ENCODE measurements around the gene ATXN2L. TPM values are rescaled to one million over a fixed set of nuclear protein-coding genes. Genes with fewer than 3 reads are reported as not detected.
"Not testable (repeated sequence)": the region's sequence is repeated elsewhere in the genome, so short reads cannot be mapped to it uniquely, and the experiment has no call there.

Gene ATXN2L
- total RNA-seq, 2 donors from 2014 or later = 456 to 594 TPM

DNA sequence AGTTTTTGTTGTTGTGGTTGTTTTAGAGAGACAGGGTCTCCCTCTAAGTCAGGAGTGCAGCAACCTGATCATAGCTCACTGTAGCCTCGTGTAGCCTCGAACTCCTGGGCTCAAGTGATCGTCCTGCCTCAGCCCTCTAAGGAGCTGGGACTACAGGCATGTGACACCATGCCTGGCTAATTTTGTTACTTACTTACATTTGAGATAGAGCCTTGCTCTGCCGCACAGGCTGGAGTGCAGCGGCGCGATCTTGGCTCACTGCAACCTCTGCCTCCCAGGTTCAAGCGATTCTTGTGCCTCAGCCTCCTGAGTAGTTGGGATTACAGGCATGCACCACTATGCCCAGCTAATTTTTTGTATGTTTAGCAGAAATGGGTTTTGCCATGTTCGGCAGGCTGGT lies 44.8 kb downstream of the ATXN2L start:
- not testable (repeated sequence) for H3K27ac Mint-ChIP-seq; ATAC-seq (replicated peaks in 1 of 2); H3K4me3 Mint-ChIP-seq; H3K27me3 Mint-ChIP-seq (ENCODE audit: low read depth); H3K9me3 Mint-ChIP-seq; DNase-seq
- peaks cover 23% of the 10 kb centered on the region for H3K4me1 Mint-ChIP-seq (ENCODE audit: low read depth)
- peaks cover 2 to 11% of the 10 kb centered on the region in 2 donors for H3K36me3 Mint-ChIP-seq (ENCODE audit: insufficient read depth in 2 of 2)

DNA sequence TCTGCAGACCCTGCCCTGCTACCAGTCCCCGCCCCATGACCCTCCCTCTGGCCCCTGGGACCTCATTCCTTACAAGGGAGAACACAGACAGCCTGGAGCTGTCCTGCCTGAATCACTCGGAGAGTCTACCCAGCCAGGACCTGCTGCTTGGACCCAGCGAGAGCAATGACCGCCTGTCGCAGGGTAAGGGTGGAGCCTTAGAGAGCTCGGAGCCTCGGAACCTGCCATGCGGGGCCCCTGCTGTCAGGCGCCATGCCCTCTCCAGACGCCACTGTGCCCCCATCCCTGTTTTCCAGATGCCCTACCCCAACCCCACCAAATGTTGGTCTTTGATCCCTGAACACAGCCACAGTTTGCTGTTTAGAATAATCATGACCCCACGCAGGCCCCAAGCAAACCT lies 46.4 kb downstream of the ATXN2L start:
- no peaks in the 10 kb centered on the region for H3K9me3 Mint-ChIP-seq
- no peaks in the 10 kb centered on the region for H3K27me3 Mint-ChIP-seq (ENCODE audit: low read depth)
- no peak overlapping the region for H3K27ac Mint-ChIP-seq
- H3K36me3 Mint-ChIP-seq (ENCODE audit: insufficient read depth in 2 of 2) = peaks cover 0 to 9% of the 10 kb centered on the region in 2 donors
- DNase-seq (no peak), ATAC-seq (replicated peaks in 1 of 2) (no peak)
- peaks cover 15% of the 10 kb centered on the region for H3K4me1 Mint-ChIP-seq (ENCODE audit: low read depth)
- H3K4me3 Mint-ChIP-seq = no peak overlapping the region

DNA sequence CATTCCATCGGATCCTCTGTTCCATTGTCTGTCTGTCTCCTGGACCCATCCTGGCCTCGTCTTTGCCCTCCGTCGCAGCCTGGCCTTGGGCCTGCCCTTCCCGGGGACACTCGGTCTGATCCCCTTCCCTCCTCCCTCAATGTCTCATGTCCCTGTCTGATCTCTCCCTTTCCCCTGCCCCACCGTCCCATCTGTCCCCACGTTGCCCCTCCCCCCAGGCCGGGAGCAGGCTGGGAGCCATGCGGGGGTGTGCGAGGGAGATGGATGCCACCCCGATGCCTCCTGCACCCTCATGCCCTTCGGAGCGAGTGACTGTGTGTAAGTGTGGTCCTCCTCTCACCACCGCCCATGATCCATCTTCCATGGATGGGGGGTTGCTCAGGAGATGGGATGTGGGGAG lies 50.2 kb downstream of the ATXN2L start:
- no peaks in the 10 kb centered on the region for H3K9me3 Mint-ChIP-seq
- no peak overlapping the region for H3K27ac Mint-ChIP-seq
- no peak for ATAC-seq (replicated peaks in 1 of 2)
- H3K4me3 Mint-ChIP-seq = no peak overlapping the region
- DNase-seq = no peak
- peaks cover 0 to 10% of the 10 kb centered on the region in 2 donors for H3K36me3 Mint-ChIP-seq (ENCODE audit: insufficient read depth in 2 of 2)
- peaks cover 4% of the 10 kb centered on the region for H3K4me1 Mint-ChIP-seq (ENCODE audit: low read depth)
- no peaks in the 10 kb centered on the region for H3K27me3 Mint-ChIP-seq (ENCODE audit: low read depth)

DNA sequence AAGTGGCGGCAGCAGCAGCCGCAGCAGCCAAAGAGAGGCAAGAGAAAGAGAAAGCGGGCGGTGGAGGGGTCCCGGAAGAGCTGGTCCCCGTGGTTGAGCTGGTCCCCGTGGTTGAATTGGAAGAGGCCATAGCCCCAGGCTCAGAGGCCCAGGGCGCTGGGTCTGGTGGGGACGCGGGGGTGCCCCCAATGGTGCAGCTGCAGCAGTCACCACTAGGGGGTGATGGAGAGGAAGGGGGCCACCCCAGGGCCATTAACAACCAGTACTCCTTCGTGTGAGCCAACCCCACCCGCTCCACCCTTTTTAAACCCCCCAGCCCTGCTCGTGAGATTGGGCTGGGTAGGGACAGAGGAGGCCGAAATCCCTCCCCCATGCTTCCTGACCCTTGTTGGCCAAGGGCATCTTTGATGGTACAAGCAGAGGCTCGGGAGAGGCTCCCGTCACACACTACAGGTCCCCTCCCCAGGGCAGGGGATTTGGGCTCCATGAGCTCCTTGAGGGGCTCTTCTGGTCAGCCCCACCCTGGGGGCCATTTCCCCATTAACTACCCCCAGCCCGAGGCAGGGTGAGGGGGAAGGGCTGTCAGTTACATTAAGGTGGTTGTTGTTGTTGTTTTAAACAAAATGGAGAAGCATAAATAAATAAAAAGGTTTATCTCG lies 50.9 kb downstream of the ATXN2L start:
- H3K4me1 Mint-ChIP-seq (ENCODE audit: low read depth) = peaks cover 11% of the 10 kb centered on the region
- DNase-seq (peak; percentile 70 to 76), ATAC-seq (replicated peaks in 1 of 2) (peak; percentile 74 to 79)
- peaks cover 0 to 10% of the 10 kb centered on the region in 2 donors for H3K36me3 Mint-ChIP-seq (ENCODE audit: insufficient read depth in 2 of 2)
- H3K27ac Mint-ChIP-seq = no peak overlapping the region
- H3K27me3 Mint-ChIP-seq (ENCODE audit: low read depth) = no peaks in the 10 kb centered on the region
- H3K9me3 Mint-ChIP-seq = no peaks in the 10 kb centered on the region
- H3K4me3 Mint-ChIP-seq = no peak overlapping the region

DNA sequence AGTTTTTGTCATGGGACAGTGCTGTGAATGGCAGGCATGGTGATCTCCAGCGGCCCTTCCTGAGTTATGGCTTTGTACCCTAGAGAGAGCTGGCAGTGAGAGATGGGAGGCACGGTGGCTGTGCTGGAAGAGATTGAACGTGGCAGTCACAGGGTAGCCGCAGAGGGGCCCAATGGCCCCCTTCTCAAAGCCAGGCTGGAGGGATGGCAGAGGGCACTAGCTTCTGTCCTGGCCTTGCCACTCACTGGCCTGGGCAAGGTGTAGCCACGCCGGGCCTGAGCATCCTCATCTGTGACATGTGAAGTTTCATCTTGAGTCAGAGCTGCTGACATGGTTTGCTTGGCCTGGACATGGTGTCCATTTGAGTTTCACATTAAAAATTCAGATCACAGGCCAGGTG lies 51.6 kb downstream of the ATXN2L start:
- Mint-ChIP-seq H3K27me3 (ENCODE audit: low read depth) (no peaks in the 10 kb centered on the region), H3K4me3 (no peak overlapping the region), H3K27ac (no peak overlapping the region), H3K9me3 (no peaks in the 10 kb centered on the region), H3K4me1 (ENCODE audit: low read depth) (peaks cover 18% of the 10 kb centered on the region), H3K36me3 (ENCODE audit: insufficient read depth in 2 of 2) (peaks cover 0 to 10% of the 10 kb centered on the region in 2 donors)
- ATAC-seq (replicated peaks in 1 of 2) = no peak
- DNase-seq = no peak

DNA sequence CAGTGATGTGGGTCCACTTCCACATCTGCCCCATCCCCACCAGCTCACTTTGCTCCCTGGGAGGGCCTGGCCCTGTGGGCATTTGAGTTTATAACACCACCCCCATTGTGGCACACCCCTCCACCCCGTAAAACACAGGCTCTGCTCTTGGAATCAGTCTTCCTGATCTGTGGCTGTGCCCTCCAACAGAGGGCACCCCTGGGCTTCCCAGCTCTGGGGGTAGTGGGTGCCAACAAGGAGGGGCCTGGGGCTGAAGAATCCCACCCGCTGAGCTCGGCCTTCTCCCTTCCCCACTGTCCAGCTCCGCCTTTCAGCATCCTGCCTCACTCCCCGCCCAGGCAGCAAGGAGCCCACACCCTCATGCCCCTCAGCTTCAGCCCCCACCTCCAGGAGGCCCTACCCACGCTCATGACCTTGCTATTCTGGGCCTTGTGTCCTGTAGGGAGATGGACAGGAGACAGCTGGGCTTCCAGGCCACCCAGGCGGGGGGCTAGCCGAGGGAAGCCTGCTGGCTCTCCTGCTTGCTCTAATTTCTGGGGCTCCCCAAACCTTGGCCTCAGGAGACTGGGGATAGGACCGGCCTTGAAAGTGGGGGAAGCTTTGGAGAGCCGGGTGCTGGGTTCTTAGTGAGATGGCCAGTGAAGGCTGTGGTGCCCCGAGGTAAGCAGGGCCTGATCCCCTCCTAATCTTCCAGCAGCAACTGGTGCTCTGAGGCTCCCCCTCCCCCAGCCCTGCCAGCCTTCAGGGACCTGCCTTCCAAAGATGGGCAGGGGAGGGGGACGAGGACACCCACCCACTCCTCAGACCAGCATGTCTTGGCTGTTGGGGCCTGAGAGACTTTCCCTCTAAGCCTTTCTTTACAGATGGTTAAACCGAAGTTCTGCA lies 52.6 kb downstream of the ATXN2L start:
- ATAC-seq (replicated peaks in 1 of 2) (no peak), DNase-seq (no peak)
- H3K9me3 Mint-ChIP-seq = no peaks in the 10 kb centered on the region
- H3K27ac Mint-ChIP-seq = no peak overlapping the region
- H3K27me3 Mint-ChIP-seq (ENCODE audit: low read depth) = no peaks in the 10 kb centered on the region
- H3K36me3 Mint-ChIP-seq (ENCODE audit: insufficient read depth in 2 of 2) = peaks cover 0 to 5% of the 10 kb centered on the region in 2 donors
- peaks cover 20% of the 10 kb centered on the region for H3K4me1 Mint-ChIP-seq (ENCODE audit: low read depth)
- no peak overlapping the region for H3K4me3 Mint-ChIP-seq

DNA sequence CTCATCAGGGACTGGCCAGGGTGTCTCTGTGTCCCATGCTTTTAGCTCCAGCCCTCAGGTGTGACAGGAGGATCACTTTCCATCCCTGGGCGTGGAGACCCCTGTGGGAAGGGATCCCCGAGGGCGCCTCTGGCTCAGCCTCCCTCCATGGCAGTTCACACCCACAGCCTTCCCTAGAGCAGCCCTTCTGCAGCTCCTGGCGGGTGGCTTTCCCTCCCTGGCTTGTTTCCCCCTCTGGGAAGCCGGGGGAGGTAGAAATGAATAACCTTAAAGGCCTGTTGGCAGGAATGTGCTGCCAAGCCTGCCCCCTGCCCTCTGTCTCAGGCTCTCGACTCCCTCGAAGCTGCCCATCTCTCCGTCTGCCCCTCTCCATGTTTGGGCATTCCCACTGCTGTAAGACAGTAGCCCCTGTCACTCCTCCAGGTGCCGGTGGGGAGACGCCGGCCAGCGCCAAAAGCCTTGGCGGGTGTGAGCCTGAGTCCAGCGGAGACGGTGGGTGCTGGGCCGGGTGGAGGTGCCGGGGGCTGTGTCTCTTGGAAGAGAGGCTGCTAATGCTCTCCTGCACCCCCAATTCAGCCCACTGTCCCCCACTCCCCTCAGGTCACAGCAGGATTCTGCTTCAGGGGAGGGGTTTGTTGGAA lies 53.3 kb downstream of the ATXN2L start:
- DNase-seq = no peak
- no peaks in the 10 kb centered on the region for H3K9me3 Mint-ChIP-seq
- peaks cover 2 to 5% of the 10 kb centered on the region in 2 donors for H3K36me3 Mint-ChIP-seq (ENCODE audit: insufficient read depth in 2 of 2)
- H3K27me3 Mint-ChIP-seq (ENCODE audit: low read depth) = peaks cover 7% of the 10 kb centered on the region
- peaks cover 25% of the 10 kb centered on the region for H3K4me1 Mint-ChIP-seq (ENCODE audit: low read depth)
- H3K27ac Mint-ChIP-seq = no peak overlapping the region
- H3K4me3 Mint-ChIP-seq = no peak overlapping the region
- no peak for ATAC-seq (replicated peaks in 1 of 2)

DNA sequence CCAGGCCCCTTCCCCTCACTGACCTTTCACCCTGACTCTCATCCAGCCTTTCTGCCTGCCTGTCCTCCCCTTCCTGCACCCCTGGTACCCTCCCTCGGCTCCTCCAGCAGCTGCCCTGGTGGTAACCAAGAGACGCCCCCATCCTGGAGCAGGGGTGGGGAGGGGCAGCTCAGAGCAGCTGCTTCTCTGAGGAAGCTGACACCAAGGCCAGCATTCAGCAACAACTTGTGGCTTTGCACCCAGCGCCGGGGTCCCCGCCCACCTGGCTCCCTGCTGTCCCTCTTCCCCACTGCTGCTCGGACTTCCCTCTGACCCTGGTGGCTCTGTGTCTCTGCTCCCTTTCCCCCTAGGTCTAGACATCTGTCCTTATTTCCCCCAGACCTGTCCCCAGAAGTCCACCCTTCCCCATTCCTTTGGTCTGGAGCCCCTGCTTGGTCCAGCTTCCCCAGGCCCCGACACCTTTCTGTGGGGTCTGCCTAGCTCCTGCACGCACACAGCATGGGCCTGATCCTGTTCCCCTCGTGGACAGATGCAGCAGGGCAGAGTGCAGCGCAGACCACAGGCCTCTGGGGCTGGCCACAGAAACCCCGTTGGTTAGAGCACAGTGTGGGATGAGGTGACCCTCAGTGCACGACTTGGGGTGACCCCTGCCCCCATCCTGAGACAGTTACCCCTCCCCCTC lies 54.3 kb downstream of the ATXN2L start:
- DNase-seq (no peak), ATAC-seq (replicated peaks in 1 of 2) (no peak)
- Mint-ChIP-seq H3K4me1 (ENCODE audit: low read depth) (peaks cover 29% of the 10 kb centered on the region), H3K36me3 (ENCODE audit: insufficient read depth in 2 of 2) (peaks cover 3 to 5% of the 10 kb centered on the region in 2 donors), H3K9me3 (no peaks in the 10 kb centered on the region), H3K27me3 (ENCODE audit: low read depth) (peaks cover 11% of the 10 kb centered on the region), H3K27ac (no peak overlapping the region), H3K4me3 (no peak overlapping the region)

DNA sequence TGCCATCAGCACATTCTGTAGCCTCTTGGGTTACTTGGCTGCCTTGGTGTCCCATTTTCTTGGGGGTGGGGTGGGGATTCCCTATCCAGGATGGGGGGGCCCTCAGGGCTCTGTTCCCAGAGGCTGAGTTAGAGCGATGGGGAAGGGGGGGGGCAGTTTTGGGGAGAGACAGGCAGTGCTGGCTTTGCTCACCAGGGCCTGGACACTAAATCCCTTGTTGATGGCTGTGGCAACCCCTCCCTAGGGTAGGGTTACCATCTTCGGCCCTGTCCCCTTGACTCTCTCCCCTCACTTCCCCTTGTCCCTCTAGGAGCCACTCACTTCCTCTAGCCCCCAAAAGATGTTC lies 54.8 kb downstream of the ATXN2L start:
- peaks cover 11% of the 10 kb centered on the region for H3K27me3 Mint-ChIP-seq (ENCODE audit: low read depth)
- peak overlapping the region in 1 of 2 donors; percentile 53 for H3K4me3 Mint-ChIP-seq
- ATAC-seq (replicated peaks in 1 of 2) (no peak), DNase-seq (no peak)
- no peaks in the 10 kb centered on the region for H3K9me3 Mint-ChIP-seq
- no peak overlapping the region for H3K27ac Mint-ChIP-seq
- peaks cover 29% of the 10 kb centered on the region for H3K4me1 Mint-ChIP-seq (ENCODE audit: low read depth)
- peaks cover 3 to 5% of the 10 kb centered on the region in 2 donors for H3K36me3 Mint-ChIP-seq (ENCODE audit: insufficient read depth in 2 of 2)

DNA sequence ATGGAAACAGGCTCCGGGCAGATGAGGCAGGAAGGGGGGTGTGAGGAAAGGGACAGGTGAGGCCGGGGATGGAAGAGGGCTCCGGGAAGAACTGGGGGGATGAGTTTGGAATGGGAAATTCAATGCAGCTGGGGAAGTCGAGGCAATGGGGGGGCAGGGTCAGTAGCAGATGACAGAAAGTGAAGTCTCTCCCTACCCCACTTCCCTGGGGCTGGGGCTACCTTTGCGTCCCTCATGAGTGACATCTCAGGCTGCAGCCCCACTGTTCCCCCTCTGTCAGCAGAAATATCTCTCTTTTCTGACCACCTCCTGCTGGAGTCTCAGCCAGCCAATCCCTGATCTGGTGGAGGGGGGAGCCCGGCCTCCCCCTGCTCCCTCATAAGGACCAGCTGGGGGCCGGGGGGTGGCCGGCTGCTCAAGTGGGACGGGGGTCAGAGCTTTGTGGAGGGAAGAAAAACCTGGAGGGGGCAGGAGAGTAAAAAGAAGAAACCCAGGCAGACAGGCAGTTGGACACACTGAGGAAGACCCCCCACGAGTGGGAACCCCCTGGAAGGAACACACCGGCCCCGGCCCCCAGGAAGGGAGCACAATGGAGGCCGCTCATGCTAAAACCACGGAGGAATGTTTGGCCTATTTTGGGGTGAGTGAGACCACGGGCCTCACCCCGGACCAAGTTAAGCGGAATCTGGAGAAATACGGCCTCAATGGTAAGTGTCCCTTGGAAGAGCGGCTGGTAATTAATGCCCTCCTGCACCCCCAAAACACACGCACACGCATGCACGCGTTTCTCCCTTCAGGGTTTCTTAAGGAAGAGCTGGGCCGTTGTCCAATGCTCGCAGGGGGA lies 55.5 kb downstream of the ATXN2L start, which contains the start of gene ATP2A1:
TSS of gene ATP2A1 (plus strand) at position 406 of the 844 bp plus-strand sequence. CDS start at position 590, 184 bp downstream.
- peaks cover 11% of the 10 kb centered on the region for H3K27me3 Mint-ChIP-seq (ENCODE audit: low read depth)
- ATAC-seq (replicated peaks in 1 of 2) (no peak), DNase-seq (no peak)
- H3K9me3 Mint-ChIP-seq = no peaks in the 10 kb centered on the region
- H3K27ac Mint-ChIP-seq = peak within 1 kb of the TSS; percentile 15
- H3K4me3 Mint-ChIP-seq = peak within 1 kb of the TSS; percentile 89 to 94
- H3K36me3 Mint-ChIP-seq (ENCODE audit: insufficient read depth in 2 of 2) = peaks cover 3 to 5% of the 10 kb centered on the region in 2 donors
- H3K4me1 Mint-ChIP-seq (ENCODE audit: low read depth) = peaks cover 29% of the 10 kb centered on the region

DNA sequence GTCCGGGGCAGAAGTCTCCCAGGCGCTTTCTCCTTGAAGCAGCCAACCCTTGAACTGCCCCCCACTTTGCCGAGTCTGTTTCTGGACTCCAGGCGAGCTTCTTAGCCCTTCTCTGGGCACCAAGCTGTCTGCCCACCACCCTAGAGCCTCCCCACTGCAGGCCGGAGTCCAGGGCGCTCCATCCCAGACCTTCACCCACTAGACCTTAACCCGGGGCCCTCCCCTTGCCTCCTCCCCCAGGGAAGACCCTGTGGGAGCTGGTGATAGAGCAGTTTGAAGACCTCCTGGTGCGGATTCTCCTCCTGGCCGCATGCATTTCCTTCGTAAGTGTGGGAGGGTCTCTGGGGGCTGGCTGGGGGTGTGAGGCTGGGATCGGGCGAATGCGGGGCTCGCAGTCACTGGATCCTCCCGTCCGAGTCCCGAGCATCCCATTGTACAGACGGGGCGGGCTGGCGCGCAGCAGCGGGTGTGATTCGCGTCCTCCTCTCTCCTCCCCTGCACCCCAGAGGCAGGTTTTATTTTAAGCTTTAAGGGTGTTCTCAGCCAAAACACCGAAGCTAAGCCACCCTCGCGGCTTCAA lies 56.6 kb downstream of the ATXN2L start:
- DNase-seq = no peak
- peaks cover 11% of the 10 kb centered on the region for H3K27me3 Mint-ChIP-seq (ENCODE audit: low read depth)
- H3K27ac Mint-ChIP-seq = peak overlapping the region; percentile 15
- ATAC-seq (replicated peaks in 1 of 2) = peak; percentile 52 to 54
- no peaks in the 10 kb centered on the region for H3K9me3 Mint-ChIP-seq
- peak overlapping the region; percentile 89 to 94 for H3K4me3 Mint-ChIP-seq
- peaks cover 3 to 4% of the 10 kb centered on the region in 2 donors for H3K36me3 Mint-ChIP-seq (ENCODE audit: insufficient read depth in 2 of 2)
- peaks cover 29% of the 10 kb centered on the region for H3K4me1 Mint-ChIP-seq (ENCODE audit: low read depth)
